HCT116 (cell line): ENCODE data around the gene MAEA. TPM values are rescaled to one million over a fixed set of nuclear protein-coding genes. Genes with fewer than 3 reads are reported as not detected.

Experiments used
- ATAC-seq: fragments of 200-7000 bp; cut with Tn5 transposase; 2 replicates; pipeline ENCODE4 v1.9.1; 2020; ENCODE audit warnings: mild to moderate bottlenecking, moderate library complexity
- BruUV-seq: library from RNA; stranded (reverse); fragments of 400-500 nt; replicated peaks from 2 replicates; lab custom pipeline; 2021; lab: Mats Ljungman, UMichigan
- CTCF ChIA-PET: fragments of 300-600 bp; sonication (Branson Sonifier 250); formaldehyde crosslinking; loops from one replicate; lab custom pipeline; 2021; ENCODE audit warnings: antibody characterized with exemption; lab: Charles Lee
- POLR2A ChIA-PET: fragments of 300-600, 350-600 bp; sonication (Branson Sonifier 250); formaldehyde crosslinking; loops from one replicate; lab custom pipeline; 2021; ENCODE audit warnings: antibody characterized with exemption; lab: Charles Lee
- RAD21 ChIA-PET, 2 experiments: fragments of 300-600 bp; sonication (Branson Sonifier 250); formaldehyde crosslinking; loops; one replicate each; lab custom pipeline; 2023; ENCODE audit warnings: low total read pairs in 2 of 2; ENCODE audit not compliant: uncharacterized antibody in 2 of 2, unreplicated experiment in 2 of 2, low non-redundant PET in 1 of 2; lab: Charles Lee
- DNase-seq: peaks from one replicate; pipeline ENCODE4 v3.0.0-alpha.2; 2010; ENCODE audit warnings: low read depth, low spot score
- H2AFZ ChIP-seq: fragments of 200-600 bp; shearing (Covaris generic), sonication (generic); 2 replicates; pipeline ENCODE4 v1.6.1; 2017; ENCODE audit warnings: low read depth, mixed run types, mixed read lengths, antibody characterized with exemption, low read length; ENCODE audit not compliant: poor library complexity, severe bottlenecking
- H3K27ac ChIP-seq: 2 replicates; pipeline ENCODE4 v1.5.1; 2012; ENCODE audit warnings: low read depth, low read length
- H3K27me3 ChIP-seq: fragments of 200-600 bp; sonication (generic); 2 replicates; pipeline ENCODE4 v1.6.1; 2016; ENCODE audit warnings: mixed run types, low read length, mixed read lengths; ENCODE audit not compliant: insufficient read depth
- H3K36me3 ChIP-seq, 2 experiments: fragments of 200-500 bp in 1 of 2; fragments of 200-600 bp in 1 of 2; sonication (Bioruptor generic) in 1 of 2; sonication (generic) in 1 of 2; 2 replicates each; pipeline versions ENCODE4 v1.5.1 to v1.6.1; 2014 to 2016; ENCODE audit warnings: low read length in 2 of 2, inconsistent platforms in 1 of 2, mixed read lengths in 1 of 2, mixed run types in 1 of 2; ENCODE audit not compliant: insufficient read depth in 2 of 2, control insufficient read depth in 1 of 2
- H3K4me1 ChIP-seq, 2 experiments: fragments of 200-600 bp in 1 of 2; sonication (generic) in 1 of 2; 2 replicates each; pipeline versions ENCODE4 v1.5.1 to v1.6.1; 2012 to 2017; ENCODE audit warnings: low read length in 2 of 2, inconsistent platforms in 1 of 2, mild to moderate bottlenecking in 1 of 2, mixed read lengths in 1 of 2, mixed run types in 1 of 2, moderate library complexity in 1 of 2; ENCODE audit not compliant: insufficient read depth in 2 of 2, control insufficient read depth in 1 of 2
- H3K4me2 ChIP-seq: fragments of 200-600 bp; sonication (generic); 2 replicates; pipeline ENCODE4 v1.6.1; 2017; ENCODE audit warnings: mixed run types, low read length, mixed read lengths
- H3K4me3 ChIP-seq, 2 experiments: fragments of 200-600 bp in 1 of 2; sonication (generic) in 1 of 2; replicated peaks in 1 of 2; 2 replicates each; pipeline ENCODE4 v1.5.1; 2011 to 2016; ENCODE audit warnings: low read length in 2 of 2, control low read depth in 1 of 2, low read depth in 1 of 2, mild to moderate bottlenecking in 1 of 2, mixed read lengths in 1 of 2, mixed run types in 1 of 2
- H3K79me2 ChIP-seq: fragments of 200-600 bp; sonication (generic); 2 replicates; pipeline ENCODE4 v1.6.1; 2017; ENCODE audit warnings: mild to moderate bottlenecking, mixed run types, low read length, moderate library complexity, mixed read lengths; ENCODE audit not compliant: insufficient read depth
- H3K9ac ChIP-seq: fragments of 200-600 bp; sonication (generic); 2 replicates; pipeline ENCODE4 v1.6.1; 2016; ENCODE audit warnings: low read length, mixed read lengths
- H3K9me2 ChIP-seq: fragments of 200-600 bp; sonication (generic), shearing (Covaris generic); 2 replicates; pipeline ENCODE4 v1.6.1; 2017; ENCODE audit warnings: mixed run types, mild to moderate bottlenecking, moderate library complexity; ENCODE audit not compliant: insufficient read depth
- H3K9me3 ChIP-seq, 2 experiments: fragments of 200-500 bp in 1 of 2; fragments of 200-600 bp in 1 of 2; sonication (Bioruptor generic) in 1 of 2; sonication (generic) in 1 of 2; 2 replicates each; pipeline ENCODE4 v1.6.1; 2014 to 2017; ENCODE audit warnings: low read length in 2 of 2, mixed read lengths in 2 of 2, inconsistent platforms in 1 of 2, low read depth in 1 of 2, mild to moderate bottlenecking in 1 of 2, mixed run types in 1 of 2, moderate library complexity in 1 of 2; ENCODE audit not compliant: control insufficient read depth in 1 of 2, insufficient read depth in 1 of 2
- H4K20me1 ChIP-seq: fragments of 200-600 bp; sonication (generic), shearing (Covaris generic); 2 replicates; pipeline ENCODE4 v1.6.1; 2017; ENCODE audit warnings: mixed run types, mild to moderate bottlenecking, moderate library complexity; ENCODE audit not compliant: insufficient read depth
- CBX3 ChIP-seq: IDR thresholded peaks from 2 replicates; pipeline ENCODE4 v1.6.1; 2012; ENCODE audit warnings: low read depth
- CEBPB ChIP-seq: IDR thresholded peaks from 2 replicates; pipeline ENCODE4 v1.6.1; 2012; ENCODE audit warnings: low read depth
- EGR1 ChIP-seq: IDR thresholded peaks from 2 replicates; pipeline ENCODE4 v1.6.1; 2012; ENCODE audit warnings: low read depth
- EZH2 ChIP-seq: fragments of 200-600 bp; sonication (generic); IDR thresholded peaks from 2 replicates; pipeline ENCODE4 v1.6.1; 2017; ENCODE audit warnings: antibody characterized with exemption, mixed run types
- EZH2phosphoT487 ChIP-seq: fragments of 200-600 bp; IDR thresholded peaks from 2 replicates; pipeline ENCODE4 v1.6.1; 2018; ENCODE audit warnings: antibody characterized with exemption, borderline replicate concordance
- FOSL1 ChIP-seq: IDR thresholded peaks from 2 replicates; pipeline ENCODE4 v1.6.1; 2012; ENCODE audit warnings: low read depth
- JUND ChIP-seq: IDR thresholded peaks from 2 replicates; pipeline ENCODE4 v1.6.1; 2012
- POLR2A ChIP-seq: IDR thresholded peaks from 2 replicates; pipeline ENCODE4 v1.7.0; 2011; ENCODE audit warnings: borderline replicate concordance; ENCODE audit not compliant: insufficient read depth, insufficient read length; ENCODE audit errors: extremely low read depth
- POLR2AphosphoS5 ChIP-seq: IDR thresholded peaks from 2 replicates; pipeline ENCODE4 v1.6.1; 2011; ENCODE audit warnings: mild to moderate bottlenecking, low read depth, low read length, moderate library complexity
- RAD21 ChIP-seq: IDR thresholded peaks from 2 replicates; pipeline ENCODE4 v1.6.1; 2012; ENCODE audit warnings: low read depth, mild to moderate bottlenecking
- SRF ChIP-seq: IDR thresholded peaks from 2 replicates; pipeline ENCODE4 v1.6.1; 2012; ENCODE audit warnings: low read depth
- YY1 ChIP-seq: IDR thresholded peaks from 2 replicates; pipeline ENCODE4 v1.6.1; 2011; ENCODE audit warnings: low read length, low read depth, moderate library complexity, mild to moderate bottlenecking; ENCODE audit not compliant: insufficient replicate concordance; ENCODE audit errors: extremely low read depth
- ZFX ChIP-seq: fragments of 450-650 bp; IDR thresholded peaks from 2 replicates; pipeline ENCODE4 v1.6.1; 2017
- ZNF274 ChIP-seq: fragments of 200-500 bp; sonication (Bioruptor generic); IDR thresholded peaks from 2 replicates; pipeline ENCODE4 v1.6.1; 2014; ENCODE audit warnings: mild to moderate bottlenecking, low read depth, low read length, inconsistent platforms
- intact Hi-C: fragments of 100-400 bp; cut with micrococcal nuclease; formaldehyde crosslinking; loops from 2 replicates; pipeline ENCODE4 v1.10.0; 2022
- total RNA-seq: library from RNA; stranded (reverse); gene quantifications from one replicate; pipeline ENCODE4 v1.2.1, GENCODE V29; 2021; ENCODE audit not compliant: unreplicated experiment
- TF ChIP-seq, protein P1 (sequence below): IDR thresholded peaks from 2 replicates; pipeline ENCODE4 v1.6.1; 2012; ENCODE audit warnings: low read depth
- TF ChIP-seq, protein P2 (sequence below): IDR thresholded peaks from 2 replicates; pipeline ENCODE4 v1.6.1; 2011; ENCODE audit warnings: mild to moderate bottlenecking, low read length, moderate library complexity; ENCODE audit not compliant: insufficient replicate concordance; ENCODE audit errors: extremely low read depth
- TF ChIP-seq, protein P3 (sequence below): IDR thresholded peaks from 2 replicates; pipeline ENCODE4 v1.6.1; 2012
- TF ChIP-seq, protein P4 (sequence below), 3 experiments: fragments of 200-600 bp in 1 of 3; sonication (generic) in 1 of 3; IDR thresholded peaks in 2 of 3; conservative IDR thresholded peaks in 1 of 3; 2 replicates each; pipeline ENCODE4 v1.5.1; 2012 to 2017; ENCODE audit warnings: low read depth in 2 of 3, low read length in 2 of 3, antibody characterized with exemption in 1 of 3, borderline replicate concordance in 1 of 3, control low read depth in 1 of 3, mild to moderate bottlenecking in 1 of 3, mixed read lengths in 1 of 3, mixed run types in 1 of 3, moderate library complexity in 1 of 3; ENCODE audit not compliant: insufficient read depth in 1 of 3
- TF ChIP-seq, protein P5 (sequence below): IDR thresholded peaks from 2 replicates; pipeline ENCODE4 v1.6.1; 2012

MAEA gene
- total RNA-seq, 1 experiment from 2014 or later: 88.3 TPM

DNA sequence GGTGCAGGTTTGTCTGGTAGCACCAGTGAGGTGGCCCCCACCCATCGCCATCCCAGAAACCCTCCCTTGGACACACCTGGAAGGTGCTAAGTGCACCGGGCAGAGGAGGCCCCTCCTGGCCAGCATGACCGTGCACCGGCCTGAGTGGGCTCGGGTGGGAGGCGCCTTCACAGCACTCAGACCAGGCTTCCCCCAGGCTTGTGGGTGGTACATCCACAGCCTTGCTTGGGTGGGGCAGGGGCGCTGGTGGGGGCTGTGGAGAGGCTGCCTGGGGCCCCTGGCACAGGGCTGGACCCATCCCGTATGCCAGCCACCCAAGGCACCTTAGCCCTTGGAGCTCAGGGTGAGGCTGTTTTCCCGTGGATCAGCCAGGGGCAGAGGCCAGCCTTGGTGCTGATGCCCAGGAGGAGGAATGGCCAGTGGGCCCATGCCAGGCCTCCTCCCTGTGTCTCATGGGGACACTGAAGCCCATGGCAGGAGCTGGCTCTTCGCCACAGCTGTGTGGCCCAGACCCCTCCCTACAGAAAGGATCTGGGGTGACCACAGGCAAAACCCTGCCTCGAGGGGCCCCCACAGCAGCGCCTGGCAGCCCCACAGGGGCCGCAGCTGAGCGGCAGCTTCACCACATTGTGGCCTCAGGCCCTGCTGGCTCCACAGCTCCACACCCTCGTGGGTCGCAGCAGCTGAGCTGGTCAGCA lies 95.1 kb downstream of the MAEA start:
- H4K20me1 ChIP-seq: no peaks in the 10 kb centered on the region
- no peak overlapping the region for H3K4me2 ChIP-seq
- H2AFZ ChIP-seq: no peak overlapping the region
- intact Hi-C loops: no loop called here
- DNase-seq (no peak), ATAC-seq (no peak)
- no TSS peak for BruUV-seq
- H3K79me2 ChIP-seq: no peaks in the 10 kb centered on the region
- no peak overlapping the region for H3K9ac ChIP-seq
- ChIA-PET CTCF (no interaction called here), POLR2A (no interaction called here), RAD21 (no interaction called here)
- TF ChIP-seq, protein P1, sequence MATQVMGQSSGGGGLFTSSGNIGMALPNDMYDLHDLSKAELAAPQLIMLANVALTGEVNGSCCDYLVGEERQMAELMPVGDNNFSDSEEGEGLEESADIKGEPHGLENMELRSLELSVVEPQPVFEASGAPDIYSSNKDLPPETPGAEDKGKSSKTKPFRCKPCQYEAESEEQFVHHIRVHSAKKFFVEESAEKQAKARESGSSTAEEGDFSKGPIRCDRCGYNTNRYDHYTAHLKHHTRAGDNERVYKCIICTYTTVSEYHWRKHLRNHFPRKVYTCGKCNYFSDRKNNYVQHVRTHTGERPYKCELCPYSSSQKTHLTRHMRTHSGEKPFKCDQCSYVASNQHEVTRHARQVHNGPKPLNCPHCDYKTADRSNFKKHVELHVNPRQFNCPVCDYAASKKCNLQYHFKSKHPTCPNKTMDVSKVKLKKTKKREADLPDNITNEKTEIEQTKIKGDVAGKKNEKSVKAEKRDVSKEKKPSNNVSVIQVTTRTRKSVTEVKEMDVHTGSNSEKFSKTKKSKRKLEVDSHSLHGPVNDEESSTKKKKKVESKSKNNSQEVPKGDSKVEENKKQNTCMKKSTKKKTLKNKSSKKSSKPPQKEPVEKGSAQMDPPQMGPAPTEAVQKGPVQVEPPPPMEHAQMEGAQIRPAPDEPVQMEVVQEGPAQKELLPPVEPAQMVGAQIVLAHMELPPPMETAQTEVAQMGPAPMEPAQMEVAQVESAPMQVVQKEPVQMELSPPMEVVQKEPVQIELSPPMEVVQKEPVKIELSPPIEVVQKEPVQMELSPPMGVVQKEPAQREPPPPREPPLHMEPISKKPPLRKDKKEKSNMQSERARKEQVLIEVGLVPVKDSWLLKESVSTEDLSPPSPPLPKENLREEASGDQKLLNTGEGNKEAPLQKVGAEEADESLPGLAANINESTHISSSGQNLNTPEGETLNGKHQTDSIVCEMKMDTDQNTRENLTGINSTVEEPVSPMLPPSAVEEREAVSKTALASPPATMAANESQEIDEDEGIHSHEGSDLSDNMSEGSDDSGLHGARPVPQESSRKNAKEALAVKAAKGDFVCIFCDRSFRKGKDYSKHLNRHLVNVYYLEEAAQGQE: no peak
- TF ChIP-seq SRF (no peak), ZNF274 (no peak), RAD21 (no peak), POLR2A (no peak), POLR2AphosphoS5 (no peak), JUND (no peak), CEBPB (no peak), EGR1 (no peak), ZFX (no peak), EZH2phosphoT487 (no peak), YY1 (no peak), CBX3 (no peak), EZH2 (no peak), FOSL1 (no peak)
- TF ChIP-seq, protein P2, sequence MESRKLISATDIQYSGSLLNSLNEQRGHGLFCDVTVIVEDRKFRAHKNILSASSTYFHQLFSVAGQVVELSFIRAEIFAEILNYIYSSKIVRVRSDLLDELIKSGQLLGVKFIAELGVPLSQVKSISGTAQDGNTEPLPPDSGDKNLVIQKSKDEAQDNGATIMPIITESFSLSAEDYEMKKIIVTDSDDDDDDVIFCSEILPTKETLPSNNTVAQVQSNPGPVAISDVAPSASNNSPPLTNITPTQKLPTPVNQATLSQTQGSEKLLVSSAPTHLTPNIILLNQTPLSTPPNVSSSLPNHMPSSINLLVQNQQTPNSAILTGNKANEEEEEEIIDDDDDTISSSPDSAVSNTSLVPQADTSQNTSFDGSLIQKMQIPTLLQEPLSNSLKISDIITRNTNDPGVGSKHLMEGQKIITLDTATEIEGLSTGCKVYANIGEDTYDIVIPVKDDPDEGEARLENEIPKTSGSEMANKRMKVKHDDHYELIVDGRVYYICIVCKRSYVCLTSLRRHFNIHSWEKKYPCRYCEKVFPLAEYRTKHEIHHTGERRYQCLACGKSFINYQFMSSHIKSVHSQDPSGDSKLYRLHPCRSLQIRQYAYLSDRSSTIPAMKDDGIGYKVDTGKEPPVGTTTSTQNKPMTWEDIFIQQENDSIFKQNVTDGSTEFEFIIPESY: no peak
- TF ChIP-seq, protein P3, sequence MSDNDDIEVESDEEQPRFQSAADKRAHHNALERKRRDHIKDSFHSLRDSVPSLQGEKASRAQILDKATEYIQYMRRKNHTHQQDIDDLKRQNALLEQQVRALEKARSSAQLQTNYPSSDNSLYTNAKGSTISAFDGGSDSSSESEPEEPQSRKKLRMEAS: no peak
- TF ChIP-seq, protein P4, sequence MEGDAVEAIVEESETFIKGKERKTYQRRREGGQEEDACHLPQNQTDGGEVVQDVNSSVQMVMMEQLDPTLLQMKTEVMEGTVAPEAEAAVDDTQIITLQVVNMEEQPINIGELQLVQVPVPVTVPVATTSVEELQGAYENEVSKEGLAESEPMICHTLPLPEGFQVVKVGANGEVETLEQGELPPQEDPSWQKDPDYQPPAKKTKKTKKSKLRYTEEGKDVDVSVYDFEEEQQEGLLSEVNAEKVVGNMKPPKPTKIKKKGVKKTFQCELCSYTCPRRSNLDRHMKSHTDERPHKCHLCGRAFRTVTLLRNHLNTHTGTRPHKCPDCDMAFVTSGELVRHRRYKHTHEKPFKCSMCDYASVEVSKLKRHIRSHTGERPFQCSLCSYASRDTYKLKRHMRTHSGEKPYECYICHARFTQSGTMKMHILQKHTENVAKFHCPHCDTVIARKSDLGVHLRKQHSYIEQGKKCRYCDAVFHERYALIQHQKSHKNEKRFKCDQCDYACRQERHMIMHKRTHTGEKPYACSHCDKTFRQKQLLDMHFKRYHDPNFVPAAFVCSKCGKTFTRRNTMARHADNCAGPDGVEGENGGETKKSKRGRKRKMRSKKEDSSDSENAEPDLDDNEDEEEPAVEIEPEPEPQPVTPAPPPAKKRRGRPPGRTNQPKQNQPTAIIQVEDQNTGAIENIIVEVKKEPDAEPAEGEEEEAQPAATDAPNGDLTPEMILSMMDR (IDR thresholded peaks at IDR 0.05 in 2 of 3, conservative IDR thresholded peaks at IDR 0.05 in 1 of 3; ENCODE audit: borderline replicate concordance in 1 of 3, insufficient read depth in 1 of 3, low read depth in 2 of 3, low read length in 2 of 3): no peak
- TF ChIP-seq, protein P5, sequence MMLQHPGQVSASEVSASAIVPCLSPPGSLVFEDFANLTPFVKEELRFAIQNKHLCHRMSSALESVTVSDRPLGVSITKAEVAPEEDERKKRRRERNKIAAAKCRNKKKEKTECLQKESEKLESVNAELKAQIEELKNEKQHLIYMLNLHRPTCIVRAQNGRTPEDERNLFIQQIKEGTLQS: no peak
- no peak overlapping the region for H3K27ac ChIP-seq
- H3K36me3 ChIP-seq: peaks cover 2 to 4% of the 10 kb centered on the region in 2 experiments; a peak in 1 of 4 replicates
- no peaks in the 10 kb centered on the region for H3K4me1 ChIP-seq
- H3K4me3 ChIP-seq: no peak overlapping the region
- no peaks in the 10 kb centered on the region for H3K27me3 ChIP-seq
- H3K9me2 ChIP-seq: no peaks in the 10 kb centered on the region
- peaks cover 0 to 9% of the 10 kb centered on the region in 2 experiments; a peak in 1 of 4 replicates for H3K9me3 ChIP-seq
